ENCODE data around the gene LYSMD2. TPM values are rescaled to one million over a fixed set of nuclear protein-coding genes. Genes with fewer than 3 reads are reported as not detected.

The LYSMD2 gene
- total and polyA plus RNA-seq, 2 of the 8 experiments (the other 6 are each of a cell fraction or from before 2014, with no cell fraction given) = 2.2 to 2.7 TPM

DNA sequence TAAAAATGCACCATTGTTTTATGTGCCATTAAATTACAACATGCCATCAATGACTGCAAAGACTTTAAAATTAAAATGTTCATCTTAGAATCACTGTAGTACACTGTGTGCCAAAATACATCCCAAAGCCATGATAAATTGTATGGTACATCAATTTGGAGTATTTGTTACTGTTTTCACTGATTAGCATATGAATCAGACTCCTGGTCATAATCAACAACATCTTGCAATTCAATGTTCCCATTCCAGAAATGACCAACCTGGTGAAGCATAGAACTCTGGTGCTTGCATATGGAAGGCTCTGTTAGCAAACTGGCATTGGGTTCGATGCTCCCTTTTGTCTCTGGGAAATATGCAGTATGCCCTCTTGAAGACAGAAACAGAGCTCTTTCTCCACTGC is 22.5 kb downstream of the LYSMD2 start:
- DNase-seq (ENCODE audit: low read depth in 1 of 2, low spot score in 2 of 2) = no peak
- no peaks in the 10 kb centered on the region for H3K9me3 ChIP-seq (ENCODE audit: insufficient read depth in 2 of 2, low read depth in 1 of 2, low read length in 1 of 2)
- no peak overlapping the region for H2BK120ac ChIP-seq (replicated peaks; ENCODE audit: low read depth, low read length)
- no peak overlapping the region for H3K56ac ChIP-seq (replicated peaks; ENCODE audit: insufficient read length, low read depth, low read length)
- H2BK5ac ChIP-seq (ENCODE audit: low read depth, low read length) = no peak overlapping the region
- 91% methylated on average over 1 of the region's 1 CpG; no CpG with 5 or more reads in 1 of the 2 experiments for WGBS, 2 experiments (ENCODE audit: extremely low coverage in 1 of 2, insufficient coverage in 1 of 2, insufficient read length in 1 of 2, insufficient replicate concordance in 2 of 2, low coverage in 1 of 2, low lambda C conversion rate in 2 of 2, missing lambda C conversion rate in 1 of 2)
- no peak overlapping the region for H3K4me2 ChIP-seq (ENCODE audit: insufficient read depth in 1 of 2, low read depth in 2 of 2, low read length in 2 of 2)
- H2BK15ac ChIP-seq (ENCODE audit: low read length) = no peak overlapping the region
- H3K27ac ChIP-seq (ENCODE audit: low read depth, low read length) = no peak overlapping the region
- no peak overlapping the region for H2BK12ac ChIP-seq (ENCODE audit: low read depth, low read length)
- H3K36me3 ChIP-seq (ENCODE audit: control insufficient read depth in 2 of 4, insufficient read depth in 4 of 4, low read length in 3 of 4) = peaks cover 0 to 3% (median under 1%) of the 10 kb centered on the region in 4 experiments; a peak in 4 of 8 replicates
- no peaks in the 10 kb centered on the region for H3K23me2 ChIP-seq (ENCODE audit: low read depth, low read length)
- no peak overlapping the region for H3K9ac ChIP-seq (replicated peaks in 1 of 4; ENCODE audit: extremely low read depth in 1 of 4, low read depth in 3 of 4, low read length in 3 of 4)
- H3K79me2 ChIP-seq (ENCODE audit: control insufficient read depth in 1 of 2, insufficient read depth in 2 of 2, low read length in 2 of 2) = no peaks in the 10 kb centered on the region
- no peaks in the 10 kb centered on the region for H4K20me1 ChIP-seq (replicated peaks in 1 of 2; ENCODE audit: control insufficient read depth in 1 of 2, insufficient read depth in 2 of 2, low read length in 2 of 2)
- FAIRE-seq = no peak
- no peak overlapping the region for H3K23ac ChIP-seq (ENCODE audit: insufficient read length)
- TF ChIP-seq BCL11A (IDR thresholded peaks at IDR 0.05; ENCODE audit: low read depth in 2 of 2, low read length in 2 of 2) = no peak
- no peak for TF ChIP-seq ZNF274 (IDR thresholded peaks at IDR 0.05; ENCODE audit: borderline replicate concordance, extremely low read depth, low read length)
- no peak for TF ChIP-seq TAF1 (IDR thresholded peaks at IDR 0.05; ENCODE audit: low read depth, low read length)
- TF ChIP-seq, protein P1, sequence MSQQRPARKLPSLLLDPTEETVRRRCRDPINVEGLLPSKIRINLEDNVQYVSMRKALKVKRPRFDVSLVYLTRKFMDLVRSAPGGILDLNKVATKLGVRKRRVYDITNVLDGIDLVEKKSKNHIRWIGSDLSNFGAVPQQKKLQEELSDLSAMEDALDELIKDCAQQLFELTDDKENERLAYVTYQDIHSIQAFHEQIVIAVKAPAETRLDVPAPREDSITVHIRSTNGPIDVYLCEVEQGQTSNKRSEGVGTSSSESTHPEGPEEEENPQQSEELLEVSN (IDR thresholded peaks at IDR 0.05) = no peak
- TF ChIP-seq, protein P2, sequence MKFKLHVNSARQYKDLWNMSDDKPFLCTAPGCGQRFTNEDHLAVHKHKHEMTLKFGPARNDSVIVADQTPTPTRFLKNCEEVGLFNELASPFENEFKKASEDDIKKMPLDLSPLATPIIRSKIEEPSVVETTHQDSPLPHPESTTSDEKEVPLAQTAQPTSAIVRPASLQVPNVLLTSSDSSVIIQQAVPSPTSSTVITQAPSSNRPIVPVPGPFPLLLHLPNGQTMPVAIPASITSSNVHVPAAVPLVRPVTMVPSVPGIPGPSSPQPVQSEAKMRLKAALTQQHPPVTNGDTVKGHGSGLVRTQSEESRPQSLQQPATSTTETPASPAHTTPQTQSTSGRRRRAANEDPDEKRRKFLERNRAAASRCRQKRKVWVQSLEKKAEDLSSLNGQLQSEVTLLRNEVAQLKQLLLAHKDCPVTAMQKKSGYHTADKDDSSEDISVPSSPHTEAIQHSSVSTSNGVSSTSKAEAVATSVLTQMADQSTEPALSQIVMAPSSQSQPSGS (IDR thresholded peaks at IDR 0.05; ENCODE audit: low read length) = no peak
- TF ChIP-seq SAP30 (IDR thresholded peaks at IDR 0.05; ENCODE audit: insufficient read depth, insufficient replicate concordance, low read length) = no peak
- TF ChIP-seq, protein P3, sequence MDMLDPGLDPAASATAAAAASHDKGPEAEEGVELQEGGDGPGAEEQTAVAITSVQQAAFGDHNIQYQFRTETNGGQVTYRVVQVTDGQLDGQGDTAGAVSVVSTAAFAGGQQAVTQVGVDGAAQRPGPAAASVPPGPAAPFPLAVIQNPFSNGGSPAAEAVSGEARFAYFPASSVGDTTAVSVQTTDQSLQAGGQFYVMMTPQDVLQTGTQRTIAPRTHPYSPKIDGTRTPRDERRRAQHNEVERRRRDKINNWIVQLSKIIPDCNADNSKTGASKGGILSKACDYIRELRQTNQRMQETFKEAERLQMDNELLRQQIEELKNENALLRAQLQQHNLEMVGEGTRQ (IDR thresholded peaks at IDR 0.05; ENCODE audit: low read length) = no peak
- POLR2A ChIA-PET (ENCODE audit: partially characterized antibody) = interaction anchor here (1.3 kb wide), 1 partner anchor 14 kb away, joined by 3 read pairs; no protein-coding TSS in a partner anchor
- CTCF ChIA-PET (ENCODE audit: partially characterized antibody) = interaction anchor here (1.2 kb wide), 1 partner anchor 86 kb away, joined by 3 read pairs; no protein-coding TSS in a partner anchor
- no peak overlapping the region for H3K4me3 ChIP-seq (ENCODE audit: extremely low read depth in 1 of 4, insufficient read depth in 2 of 4, low read depth in 3 of 4, low read length in 4 of 4)
- no peak overlapping the region for H2AK5ac ChIP-seq (ENCODE audit: low read depth, low read length)
- H4K8ac ChIP-seq (ENCODE audit: extremely low read depth, insufficient read depth, low read length) = no peak overlapping the region
- H2AFZ ChIP-seq (ENCODE audit: low read length) = no peak overlapping the region
- no peak overlapping the region for H3K4ac ChIP-seq (replicated peaks; ENCODE audit: insufficient read length, low read depth, low read length)
- H3K18ac ChIP-seq (ENCODE audit: extremely low read depth, low read length) = no peak overlapping the region
- H3K79me1 ChIP-seq (ENCODE audit: low read depth, low read length) = no peaks in the 10 kb centered on the region
- no peak overlapping the region for H3K14ac ChIP-seq (ENCODE audit: insufficient read length)
- H3K4me1 ChIP-seq (replicated peaks in 1 of 4; ENCODE audit: control insufficient read depth in 3 of 4, insufficient read depth in 4 of 4, low read length in 3 of 4) = peaks cover 0 to 3% (median 0%) of the 10 kb centered on the region in 4 experiments; a peak in 1 of 7 replicates
- no peaks in the 10 kb centered on the region for H3K27me3 ChIP-seq (replicated peaks in 1 of 4; ENCODE audit: control insufficient read depth in 3 of 4, extremely low read depth in 1 of 4, insufficient read depth in 3 of 4, low read length in 3 of 4)
- no peak overlapping the region for H2BK20ac ChIP-seq (ENCODE audit: low read length)
- no peak overlapping the region for H4K91ac ChIP-seq (replicated peaks; ENCODE audit: insufficient read length, low read length)
- no peak overlapping the region for H4K5ac ChIP-seq (ENCODE audit: insufficient read length, low read depth, low read length)

All from H1 (cell line).